Activated T-cell treated with anti-CD3 and anti-CD28 coated beads, Interleukin-2, amount 50 U/mL, for 72 hours (primary cell): ENCODE results near the gene PLA2G4D. TPM values are rescaled to one million over a fixed set of nuclear protein-coding genes. Genes with fewer than 3 reads are reported as not detected.

Experiments used
- ATAC-seq, 2 donors: fragments of 150-1000 bp; cut with Tn5 transposase; replicated peaks in 1 of 2; 2 replicates each; pipeline ENCODE4 v1.10.0; 2021; ENCODE audit warnings: moderate library complexity in 2 of 2, mild to moderate bottlenecking in 1 of 2
- DNase-seq, 2 donors: peaks; one replicate each; pipeline ENCODE4 v3.0.0; 2021 to 2022; ENCODE audit warnings: mixed read lengths in 1 of 2
- H3K27ac Mint-ChIP-seq: one replicate; pipeline ENCODE4 v1.8.0; 2022; ENCODE audit warnings: mild to moderate bottlenecking, moderate library complexity, mixed read lengths
- H3K27me3 Mint-ChIP-seq: one replicate; pipeline ENCODE4 v1.8.0; 2022; ENCODE audit warnings: low read depth, mixed read lengths
- H3K36me3 Mint-ChIP-seq, 2 donors: one replicate each; pipeline ENCODE4 v1.8.0; 2022; ENCODE audit warnings: mixed read lengths in 2 of 2, mild to moderate bottlenecking in 1 of 2; ENCODE audit not compliant: insufficient read depth in 2 of 2
- H3K4me1 Mint-ChIP-seq: one replicate; pipeline ENCODE4 v1.8.0; 2022; ENCODE audit warnings: low read depth, mixed read lengths
- H3K4me3 Mint-ChIP-seq, 2 donors: one replicate each; pipeline ENCODE4 v1.8.0; 2022; ENCODE audit warnings: mild to moderate bottlenecking in 2 of 2, mixed read lengths in 2 of 2, moderate library complexity in 2 of 2
- H3K9me3 Mint-ChIP-seq, 2 donors: one replicate each; pipeline ENCODE4 v1.8.0; 2022; ENCODE audit warnings: mixed read lengths in 2 of 2
- total RNA-seq, 2 donors: library from RNA; stranded (reverse); gene quantifications; one replicate each; pipeline ENCODE4 v1.2.3, GENCODE V29; 2022

PLA2G4D gene
- total RNA-seq, 2 donors from 2014 or later: not detected

GRCh38 chr15:42083605-42083908 is 10.8 kb downstream of the PLA2G4D start:
- H3K27me3 Mint-ChIP-seq: peaks cover 9% of the 10 kb centered on the region
- H3K9me3 Mint-ChIP-seq: no peaks in the 10 kb centered on the region
- H3K4me3 Mint-ChIP-seq: no peak overlapping the region
- ATAC-seq (no peak), DNase-seq (no peak)
- H3K27ac Mint-ChIP-seq: no peak overlapping the region
- H3K4me1 Mint-ChIP-seq: peaks cover 6% of the 10 kb centered on the region
- no peaks in the 10 kb centered on the region for H3K36me3 Mint-ChIP-seq

- Mint-ChIP-seq H3K4me1 (peaks cover 6% of the 10 kb centered on the region), H3K36me3 (no peaks in the 10 kb centered on the region), H3K9me3 (no peaks in the 10 kb centered on the region), H3K27me3 (peaks cover 7% of the 10 kb centered on the region), H3K4me3 (no peak overlapping the region), H3K27ac (no peak overlapping the region)
- DNase-seq: no peak
- ATAC-seq: no peak
These were observed 11.3 kb downstream of the PLA2G4D start for GRCh38 chr15:42082823-42083604.

- Mint-ChIP-seq H3K27ac (no peak overlapping the region), H3K27me3 (peaks cover 5% of the 10 kb centered on the region)
- ATAC-seq: no peak
These were observed 12.2 kb downstream of the PLA2G4D start for GRCh38 chr15:42082141-42082540.

GRCh38 chr15:42080919-42081830 is 13.2 kb downstream of the PLA2G4D start:
- Mint-ChIP-seq H3K27ac (no peak overlapping the region), H3K27me3 (no peaks in the 10 kb centered on the region), H3K4me3 (no peak overlapping the region), H3K4me1 (peaks cover 6% of the 10 kb centered on the region), H3K36me3 (no peaks in the 10 kb centered on the region), H3K9me3 (no peaks in the 10 kb centered on the region)
- ATAC-seq: no peak
- no peak for DNase-seq

More at GRCh38 chr15:42082141-42082540, 12.2 kb downstream of the PLA2G4D start:
- Mint-ChIP-seq H3K9me3 (no peaks in the 10 kb centered on the region), H3K36me3 (no peaks in the 10 kb centered on the region), H3K4me3 (no peak overlapping the region), H3K4me1 (peaks cover 6% of the 10 kb centered on the region)
- DNase-seq: no peak

GRCh38 chr15:42080186-42080918 is 14.0 kb downstream of the PLA2G4D start:
- DNase-seq (no peak), ATAC-seq (no peak)
- no peak overlapping the region for H3K4me3 Mint-ChIP-seq
- H3K36me3 Mint-ChIP-seq: no peaks in the 10 kb centered on the region
- H3K27ac Mint-ChIP-seq: no peak overlapping the region
- H3K4me1 Mint-ChIP-seq: peaks cover 6% of the 10 kb centered on the region
- no peaks in the 10 kb centered on the region for H3K27me3 Mint-ChIP-seq
- no peaks in the 10 kb centered on the region for H3K9me3 Mint-ChIP-seq

- DNase-seq (no peak), ATAC-seq (no peak)
- H3K9me3 Mint-ChIP-seq: no peaks in the 10 kb centered on the region
- H3K27ac Mint-ChIP-seq: no peak overlapping the region
- H3K4me3 Mint-ChIP-seq: no peak overlapping the region
- H3K36me3 Mint-ChIP-seq: no peaks in the 10 kb centered on the region
- H3K4me1 Mint-ChIP-seq: peaks cover 4% of the 10 kb centered on the region
- H3K27me3 Mint-ChIP-seq: no peaks in the 10 kb centered on the region
These were observed 14.9 kb downstream of the PLA2G4D start for GRCh38 chr15:42079401-42079908.

GRCh38 chr15:42078903-42079302 is 15.5 kb downstream of the PLA2G4D start:
- Mint-ChIP-seq H3K27ac (no peak overlapping the region), H3K9me3 (no peaks in the 10 kb centered on the region), H3K4me1 (no peaks in the 10 kb centered on the region), H3K27me3 (no peaks in the 10 kb centered on the region), H3K4me3 (no peak overlapping the region), H3K36me3 (no peaks in the 10 kb centered on the region)
- DNase-seq (no peak), ATAC-seq (no peak)

- Mint-ChIP-seq H3K27me3 (no peaks in the 10 kb centered on the region), H3K9me3 (no peaks in the 10 kb centered on the region), H3K4me1 (no peaks in the 10 kb centered on the region), H3K4me3 (no peak overlapping the region), H3K27ac (no peak overlapping the region), H3K36me3 (no peaks in the 10 kb centered on the region)
- no peak for DNase-seq
- ATAC-seq: no peak
These were observed 16.7 kb downstream of the PLA2G4D start for GRCh38 chr15:42077689-42078088.

GRCh38 chr15:42073418-42073817 is 20.9 kb downstream of the PLA2G4D start:
- DNase-seq: no peak
- Mint-ChIP-seq H3K9me3 (no peaks in the 10 kb centered on the region), H3K27ac (no peak overlapping the region), H3K27me3 (no peaks in the 10 kb centered on the region), H3K4me3 (no peak overlapping the region), H3K4me1 (no peaks in the 10 kb centered on the region), H3K36me3 (no peaks in the 10 kb centered on the region)
- ATAC-seq: no peak

- Mint-ChIP-seq H3K4me3 (no peak overlapping the region), H3K27ac (no peak overlapping the region), H3K4me1 (no peaks in the 10 kb centered on the region), H3K36me3 (no peaks in the 10 kb centered on the region), H3K27me3 (no peaks in the 10 kb centered on the region), H3K9me3 (peaks cover 2 to 4% of the 10 kb centered on the region in 2 donors)
- DNase-seq: no peak
- ATAC-seq: no peak
These were observed 22.1 kb downstream of the PLA2G4D start for GRCh38 chr15:42072141-42072685.

- no peak overlapping the region for H3K27ac Mint-ChIP-seq
- no peak for DNase-seq
- no peaks in the 10 kb centered on the region for H3K36me3 Mint-ChIP-seq
- H3K4me3 Mint-ChIP-seq: no peak overlapping the region
- no peak for ATAC-seq
- peaks cover 2% of the 10 kb centered on the region for H3K4me1 Mint-ChIP-seq
- peaks cover 3% of the 10 kb centered on the region for H3K27me3 Mint-ChIP-seq
- H3K9me3 Mint-ChIP-seq: peaks cover 2 to 4% of the 10 kb centered on the region in 2 donors
These were observed 22.6 kb downstream of the PLA2G4D start for GRCh38 chr15:42071717-42072116.

- DNase-seq: no peak
- ATAC-seq: no peak
- Mint-ChIP-seq H3K27ac (no peak overlapping the region), H3K36me3 (no peaks in the 10 kb centered on the region), H3K4me1 (peaks cover 9% of the 10 kb centered on the region), H3K4me3 (no peak overlapping the region), H3K9me3 (peaks cover 2 to 4% of the 10 kb centered on the region in 2 donors), H3K27me3 (peaks cover 11% of the 10 kb centered on the region)
These were observed 23.4 kb downstream of the PLA2G4D start for GRCh38 chr15:42070976-42071350.
